ENCODE data around the gene ZCCHC4.
A peak's percentile ranks its signal among the peaks of the same experiment; 100 is the strongest.

DNA sequence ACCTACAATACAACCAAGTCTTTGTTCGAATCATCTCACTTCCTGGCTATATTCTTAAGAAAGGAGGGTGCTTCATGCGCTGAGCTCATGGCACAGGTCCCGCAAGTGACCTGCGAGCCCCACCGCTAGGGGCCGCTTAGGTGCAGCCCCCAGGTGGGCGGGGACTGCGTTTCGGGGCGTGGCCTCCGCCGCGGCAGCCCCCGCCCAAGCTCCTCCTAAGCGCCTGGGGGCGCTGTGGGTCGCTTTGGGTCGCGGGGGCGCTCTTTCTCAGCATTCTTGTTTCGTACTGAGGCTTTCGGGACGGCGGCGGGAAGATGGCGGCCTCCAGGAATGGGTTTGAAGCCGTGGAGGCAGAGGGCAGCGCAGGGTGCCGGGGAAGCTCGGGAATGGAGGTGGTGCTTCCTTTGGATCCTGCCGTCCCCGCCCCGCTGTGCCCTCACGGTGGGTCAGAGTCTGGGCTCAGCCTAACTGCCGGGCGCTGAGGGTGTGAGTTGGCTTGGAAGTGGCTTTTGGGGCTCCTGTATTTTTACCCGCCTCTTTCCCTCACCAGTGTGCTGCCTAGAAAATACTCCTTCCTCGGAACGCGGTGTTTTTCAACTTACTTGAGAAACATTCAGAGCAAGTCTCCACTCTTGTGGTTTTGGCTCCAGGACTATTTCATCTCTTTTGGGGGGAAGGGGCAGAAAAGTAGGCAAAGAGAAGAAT lies at the start of gene ZCCHC4:
- TF ChIP-seq, protein P1, sequence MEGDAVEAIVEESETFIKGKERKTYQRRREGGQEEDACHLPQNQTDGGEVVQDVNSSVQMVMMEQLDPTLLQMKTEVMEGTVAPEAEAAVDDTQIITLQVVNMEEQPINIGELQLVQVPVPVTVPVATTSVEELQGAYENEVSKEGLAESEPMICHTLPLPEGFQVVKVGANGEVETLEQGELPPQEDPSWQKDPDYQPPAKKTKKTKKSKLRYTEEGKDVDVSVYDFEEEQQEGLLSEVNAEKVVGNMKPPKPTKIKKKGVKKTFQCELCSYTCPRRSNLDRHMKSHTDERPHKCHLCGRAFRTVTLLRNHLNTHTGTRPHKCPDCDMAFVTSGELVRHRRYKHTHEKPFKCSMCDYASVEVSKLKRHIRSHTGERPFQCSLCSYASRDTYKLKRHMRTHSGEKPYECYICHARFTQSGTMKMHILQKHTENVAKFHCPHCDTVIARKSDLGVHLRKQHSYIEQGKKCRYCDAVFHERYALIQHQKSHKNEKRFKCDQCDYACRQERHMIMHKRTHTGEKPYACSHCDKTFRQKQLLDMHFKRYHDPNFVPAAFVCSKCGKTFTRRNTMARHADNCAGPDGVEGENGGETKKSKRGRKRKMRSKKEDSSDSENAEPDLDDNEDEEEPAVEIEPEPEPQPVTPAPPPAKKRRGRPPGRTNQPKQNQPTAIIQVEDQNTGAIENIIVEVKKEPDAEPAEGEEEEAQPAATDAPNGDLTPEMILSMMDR (conservative IDR thresholded peaks at IDR 0.05; ENCODE audit: low read depth, low read length): peak; percentile 100; the same call in 1 of the 2 replicates
- TF ChIP-seq RFX5 (IDR thresholded peaks at IDR 0.05; ENCODE audit: low read depth, low read length) (no peak), MAFK (IDR thresholded peaks at IDR 0.05; ENCODE audit: low read depth, low read length) (no peak), POLR2A (IDR thresholded peaks at IDR 0.05; ENCODE audit: low read depth, low read length) (peak; percentile 63; the same call in 1 of the 2 replicates), RAD21 (IDR thresholded peaks at IDR 0.05; ENCODE audit: low read length) (peak; percentile 46), FOS (IDR thresholded peaks at IDR 0.05; ENCODE audit: low read depth, low read length) (no peak), ELK1 (IDR thresholded peaks at IDR 0.05; ENCODE audit: borderline replicate concordance, low read depth, low read length) (no peak), SMC3 (IDR thresholded peaks at IDR 0.05; ENCODE audit: low read depth, low read length) (peak; percentile 46), MAZ (IDR thresholded peaks at IDR 0.05; ENCODE audit: borderline replicate concordance, low read depth, low read length) (peak; percentile 98), MXI1 (IDR thresholded peaks at IDR 0.05; ENCODE audit: borderline replicate concordance, low read depth, low read length) (peak; percentile 51; the same call in 1 of the 2 replicates), NFE2L2 (IDR thresholded peaks at IDR 0.05; ENCODE audit: low read depth, low read length) (no peak), RCOR1 (IDR thresholded peaks at IDR 0.05; ENCODE audit: insufficient replicate concordance, low read length) (peak; percentile 97)
- TF ChIP-seq, protein P2, sequence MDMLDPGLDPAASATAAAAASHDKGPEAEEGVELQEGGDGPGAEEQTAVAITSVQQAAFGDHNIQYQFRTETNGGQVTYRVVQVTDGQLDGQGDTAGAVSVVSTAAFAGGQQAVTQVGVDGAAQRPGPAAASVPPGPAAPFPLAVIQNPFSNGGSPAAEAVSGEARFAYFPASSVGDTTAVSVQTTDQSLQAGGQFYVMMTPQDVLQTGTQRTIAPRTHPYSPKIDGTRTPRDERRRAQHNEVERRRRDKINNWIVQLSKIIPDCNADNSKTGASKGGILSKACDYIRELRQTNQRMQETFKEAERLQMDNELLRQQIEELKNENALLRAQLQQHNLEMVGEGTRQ (IDR thresholded peaks at IDR 0.05; ENCODE audit: low read depth, low read length): no peak

All from IMR-90 (cell line).